ENCODE measurements around the gene GABRA4.

The GABRA4 gene

GRCh38 chr4:46927201-46927600 is 66.2 kb downstream of the GABRA4 start:
- DNase-seq (ENCODE audit: low spot score): no peak

- DNase-seq (ENCODE audit: low spot score): no peak
Observed at GRCh38 chr4:46924789-46925529, 68.4 kb downstream of the GABRA4 start.

- DNase-seq (ENCODE audit: low spot score): no peak
Observed at GRCh38 chr4:46922205-46922604, 71.2 kb downstream of the GABRA4 start.

- no peak for DNase-seq (ENCODE audit: low spot score)
Observed at GRCh38 chr4:46909078-46909477, 84.3 kb downstream of the GABRA4 start, which contains the start of gene COX7B2. Gene COX7B2 (minus strand): TSS chr4:46909245. CDS start chr4:46735192, 174,053 bp downstream.

- DNase-seq (ENCODE audit: low spot score): no peak
Observed at GRCh38 chr4:46908148-46908547, 85.2 kb downstream of the GABRA4 start.

- DNase-seq (ENCODE audit: low spot score): no peak
Observed at GRCh38 chr4:46900082-46900481, 93.3 kb downstream of the GABRA4 start.

GRCh38 chr4:46894826-46895225 is 98.6 kb downstream of the GABRA4 start:
- DNase-seq (ENCODE audit: low spot score): no peak

GRCh38 chr4:46890056-46890455 is 103.3 kb downstream of the GABRA4 start:
- no peak for DNase-seq (ENCODE audit: low spot score)

GRCh38 chr4:46889410-46889809 is 104.0 kb downstream of the GABRA4 start:
- no peak for DNase-seq (ENCODE audit: low spot score)

GRCh38 chr4:46886711-46887110 is 106.7 kb downstream of the GABRA4 start:
- DNase-seq (ENCODE audit: low spot score): peak; percentile 11

GRCh38 chr4:46878641-46879040 is 114.7 kb downstream of the GABRA4 start:
- peak; percentile 4 for DNase-seq (ENCODE audit: low spot score)

- no peak for DNase-seq (ENCODE audit: low spot score)
Observed at GRCh38 chr4:46874811-46875210, 118.6 kb downstream of the GABRA4 start.

- no peak for DNase-seq (ENCODE audit: low spot score)
Observed at GRCh38 chr4:46870411-46870810, 123.0 kb downstream of the GABRA4 start.
